Gastrocnemius medialis (tissue), 4 donors: ENCODE measurements around the gene EPAS1. TPM values are rescaled to one million over a fixed set of nuclear protein-coding genes. Genes with fewer than 3 reads are reported as not detected.

Source experiments
- ATAC-seq, 2 donors: fragments of 150-250 bp; one replicate each; pipeline ENCODE4 v1.9.1; 2016
- DNase-seq, 2 donors: peaks; one replicate each; pipeline ENCODE4 v3.0.0-alpha.2; 2019
- H3K27ac ChIP-seq, 4 donors: fragments of 200-600 bp; sonication (generic); 1 replicate in 1 of 4; 2 replicates in 3 of 4; pipeline ENCODE4 v1.5.1; 2016 to 2018; ENCODE audit warnings: mild to moderate bottlenecking in 2 of 4, moderate library complexity in 1 of 4
- H3K27me3 ChIP-seq, 3 donors: fragments of 200-600 bp; sonication (generic) in 2 of 3; 1 replicate in 1 of 3; 2 replicates in 2 of 3; pipeline versions ENCODE4 v1.5.1 to v1.6.0; 2016 to 2019; ENCODE audit warnings: mild to moderate bottlenecking in 1 of 3, moderate library complexity in 1 of 3
- H3K36me3 ChIP-seq, 2 donors: fragments of 200-600 bp; sonication (generic) in 1 of 2; one replicate each; pipeline ENCODE4 v1.5.1; 2017 to 2018
- H3K4me1 ChIP-seq, 2 donors: fragments of 200-600 bp; sonication (generic) in 1 of 2; one replicate each; pipeline ENCODE4 v1.5.1; 2016 to 2017; ENCODE audit warnings: mild to moderate bottlenecking in 2 of 2
- H3K4me3 ChIP-seq, 4 donors: fragments of 200-600 bp; sonication (generic) in 3 of 4; 1 replicate in 1 of 4; 2 replicates in 3 of 4; pipeline ENCODE4 v1.5.1; 2016 to 2019; ENCODE audit warnings: mild to moderate bottlenecking in 2 of 4
- H3K9me3 ChIP-seq, 3 donors: fragments of 200-600 bp; sonication (generic) in 2 of 3; 1 replicate in 1 of 3; 2 replicates in 2 of 3; pipeline ENCODE4 v1.5.1; 2016 to 2019
- POLR2A ChIP-seq, 2 donors: fragments of 450-650 bp; IDR thresholded peaks; one replicate each; pipeline ENCODE4 v1.6.1; 2017; ENCODE audit warnings: antibody characterized with exemption in 2 of 2, mild to moderate bottlenecking in 2 of 2, moderate library complexity in 2 of 2
- in situ Hi-C, 4 donors: fragments of 200-750 bp; cut with MboI; loops; one replicate each; pipeline versions ENCODE4 v1.15.0 to v1.8.0; 2017; ENCODE audit warnings: low sequenced_read_pairs in 4 of 4
- intact Hi-C: fragments of 100-400 bp; cut with DNase I; formaldehyde crosslinking; loops from one replicate; pipeline ENCODE4 v1.15.1; 2023; ENCODE audit warnings: low total_unique reads
- total RNA-seq, 4 donors: library from RNA; depleted of rRNA; stranded (reverse); fragments of >200 nt; gene quantifications; one replicate each; pipeline versions ENCODE4 v1.1.0 to v1.2.3, GENCODE V29; 2016
- TF ChIP-seq, protein P1 (sequence below), 5 experiments: fragments of 450-650 bp in 3 of 5; fragments of 200-600 bp in 2 of 5; sonication (generic) in 2 of 5; IDR thresholded peaks in 4 of 5; conservative IDR thresholded peaks in 1 of 5; 1 replicate in 4 of 5; 2 replicates in 1 of 5; pipeline ENCODE4 v1.5.1; 2016 to 2019; ENCODE audit warnings: antibody characterized with exemption in 5 of 5, mild to moderate bottlenecking in 3 of 5, moderate library complexity in 3 of 5

EPAS1 gene
- total RNA-seq, 4 donors from 2014 or later = 61.5 to 95.1 (median 90.0) TPM

GRCh38 chr2:46277431-46278190 is 19.6 kb upstream of the EPAS1 start:
- TF ChIP-seq POLR2A (IDR thresholded peaks at IDR 0.05) = no peak
- TF ChIP-seq, protein P1, sequence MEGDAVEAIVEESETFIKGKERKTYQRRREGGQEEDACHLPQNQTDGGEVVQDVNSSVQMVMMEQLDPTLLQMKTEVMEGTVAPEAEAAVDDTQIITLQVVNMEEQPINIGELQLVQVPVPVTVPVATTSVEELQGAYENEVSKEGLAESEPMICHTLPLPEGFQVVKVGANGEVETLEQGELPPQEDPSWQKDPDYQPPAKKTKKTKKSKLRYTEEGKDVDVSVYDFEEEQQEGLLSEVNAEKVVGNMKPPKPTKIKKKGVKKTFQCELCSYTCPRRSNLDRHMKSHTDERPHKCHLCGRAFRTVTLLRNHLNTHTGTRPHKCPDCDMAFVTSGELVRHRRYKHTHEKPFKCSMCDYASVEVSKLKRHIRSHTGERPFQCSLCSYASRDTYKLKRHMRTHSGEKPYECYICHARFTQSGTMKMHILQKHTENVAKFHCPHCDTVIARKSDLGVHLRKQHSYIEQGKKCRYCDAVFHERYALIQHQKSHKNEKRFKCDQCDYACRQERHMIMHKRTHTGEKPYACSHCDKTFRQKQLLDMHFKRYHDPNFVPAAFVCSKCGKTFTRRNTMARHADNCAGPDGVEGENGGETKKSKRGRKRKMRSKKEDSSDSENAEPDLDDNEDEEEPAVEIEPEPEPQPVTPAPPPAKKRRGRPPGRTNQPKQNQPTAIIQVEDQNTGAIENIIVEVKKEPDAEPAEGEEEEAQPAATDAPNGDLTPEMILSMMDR (IDR thresholded peaks at IDR 0.05 in 4 of 5, conservative IDR thresholded peaks at IDR 0.05 in 1 of 5) = no peak
- Histone ChIP-seq H3K9me3 (no peaks in the 10 kb centered on the region), H3K27ac (peak overlapping the region in 1 of 4 donors; percentile 64), H3K27me3 (no peaks in the 10 kb centered on the region), H3K4me1 (peaks cover 0 to 19% of the 10 kb centered on the region in 2 donors), H3K36me3 (no peaks in the 10 kb centered on the region), H3K4me3 (no peak overlapping the region)
- in situ Hi-C loops = no loop called here
- DNase-seq (no peak), ATAC-seq (peak in 1 of 2 donors; percentile 24)
- intact Hi-C loops = no loop called here

DNA sequence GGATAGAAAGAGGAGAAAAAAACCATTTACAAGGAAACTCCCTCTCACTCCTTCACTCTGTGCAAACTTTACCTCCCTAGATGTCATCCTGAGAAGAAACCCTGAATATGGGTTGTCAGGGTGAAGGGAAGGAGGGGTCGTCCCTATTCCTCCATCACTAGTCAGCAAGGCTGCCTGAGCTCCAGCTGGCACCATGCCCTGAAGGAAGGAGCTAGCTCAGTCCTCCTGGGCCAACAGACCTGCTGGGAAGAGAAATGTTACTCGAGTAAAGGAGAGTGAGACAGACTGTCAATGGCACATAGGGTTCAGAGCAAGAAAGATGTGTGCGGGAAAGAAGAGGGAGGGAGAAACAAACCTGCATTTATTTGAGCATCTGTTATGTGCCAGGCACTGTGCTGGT is 18.3 kb upstream of the EPAS1 start:
- H3K27ac ChIP-seq = no peak overlapping the region
- H3K36me3 ChIP-seq = no peaks in the 10 kb centered on the region
- H3K27me3 ChIP-seq = no peaks in the 10 kb centered on the region
- in situ Hi-C loops (no loop called here), intact Hi-C loops (no loop called here)
- H3K4me3 ChIP-seq = no peak overlapping the region
- H3K4me1 ChIP-seq = peaks cover 0 to 16% of the 10 kb centered on the region in 2 donors
- DNase-seq (no peak), ATAC-seq (no peak)
- TF ChIP-seq, protein P1 (IDR thresholded peaks at IDR 0.05 in 4 of 5, conservative IDR thresholded peaks at IDR 0.05 in 1 of 5) = no peak
- no peak for TF ChIP-seq POLR2A (IDR thresholded peaks at IDR 0.05)
- H3K9me3 ChIP-seq = no peaks in the 10 kb centered on the region

DNA sequence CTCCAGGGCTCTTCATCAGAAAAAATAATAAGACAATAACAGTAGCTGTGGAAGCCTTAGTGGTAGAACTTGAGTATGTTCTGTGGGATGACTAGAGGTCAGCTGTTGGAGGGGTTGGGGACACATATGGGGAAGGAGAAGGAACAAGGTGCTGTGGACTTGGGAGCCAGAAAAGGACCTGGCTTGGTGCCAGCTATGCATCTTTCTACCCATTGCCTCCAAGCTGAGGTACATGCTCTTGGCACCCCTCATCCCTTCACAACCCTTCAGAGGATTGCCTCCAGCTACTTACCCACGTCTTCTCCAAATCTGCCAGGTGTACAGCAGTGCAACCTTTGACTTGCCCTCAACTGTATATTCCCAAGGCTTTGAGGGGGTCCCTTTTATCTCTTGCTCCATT is 15.3 kb upstream of the EPAS1 start:
- in situ Hi-C loops = no loop called here
- Histone ChIP-seq H3K27me3 (no peaks in the 10 kb centered on the region), H3K36me3 (no peaks in the 10 kb centered on the region), H3K4me1 (no peaks in the 10 kb centered on the region), H3K27ac (no peak overlapping the region), H3K4me3 (no peak overlapping the region), H3K9me3 (no peaks in the 10 kb centered on the region)
- TF ChIP-seq POLR2A (IDR thresholded peaks at IDR 0.05) = no peak
- TF ChIP-seq, protein P1 (IDR thresholded peaks at IDR 0.05 in 4 of 5, conservative IDR thresholded peaks at IDR 0.05 in 1 of 5) = no peak
- no peak for ATAC-seq
- intact Hi-C loops = no loop called here
- no peak for DNase-seq

DNA sequence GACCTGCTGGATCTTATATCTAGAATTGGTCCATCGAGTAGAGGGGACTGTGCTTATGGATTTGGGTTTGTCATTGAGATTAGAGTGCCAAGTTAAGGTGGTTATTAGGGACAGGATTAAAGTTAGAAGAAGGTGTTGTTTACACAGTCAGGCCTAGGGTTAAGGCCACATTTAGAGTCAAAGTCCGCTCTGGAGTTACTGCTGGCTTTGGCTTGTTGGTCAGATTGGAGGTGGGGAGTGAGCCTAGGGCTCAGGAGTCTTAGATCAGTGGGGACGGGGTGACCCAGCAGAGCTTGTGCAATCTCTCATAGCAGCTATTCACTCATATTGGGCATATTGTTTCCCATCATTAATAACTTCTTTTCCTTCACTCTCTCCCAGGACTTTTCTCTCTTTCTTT is 13.5 kb upstream of the EPAS1 start:
- no peak for DNase-seq
- no peak overlapping the region for H3K27ac ChIP-seq
- no peak for TF ChIP-seq POLR2A (IDR thresholded peaks at IDR 0.05)
- TF ChIP-seq, protein P1 (IDR thresholded peaks at IDR 0.05 in 4 of 5, conservative IDR thresholded peaks at IDR 0.05 in 1 of 5) = no peak
- in situ Hi-C loops (no loop called here), intact Hi-C loops (no loop called here)
- no peaks in the 10 kb centered on the region for H3K27me3 ChIP-seq
- ATAC-seq = no peak
- no peaks in the 10 kb centered on the region for H3K9me3 ChIP-seq
- no peak overlapping the region for H3K4me3 ChIP-seq
- no peaks in the 10 kb centered on the region for H3K36me3 ChIP-seq
- no peaks in the 10 kb centered on the region for H3K4me1 ChIP-seq
